Fibroblast of lung (primary cell): Measurements from ENCODE around the gene DEF6. TPM values are rescaled to one million over a fixed set of nuclear protein-coding genes. Genes with fewer than 3 reads are reported as not detected.
A peak's percentile ranks its signal among the peaks of the same experiment; 100 is the strongest.

Source experiments
- DNase-seq, 2 donors: peaks; one replicate each; pipeline versions ENCODE4 v3.0.0 to v3.0.0-alpha.2; 2010; ENCODE audit warnings: low read depth in 2 of 2
- H2AFZ ChIP-seq: 2 replicates; pipeline ENCODE4 v1.5.1; 2012; ENCODE audit warnings: low read length, control low read depth, inconsistent platforms
- H3K27ac ChIP-seq: 2 replicates; pipeline ENCODE4 v1.5.1; 2011; ENCODE audit warnings: low read length, control low read depth; ENCODE audit not compliant: insufficient read depth
- H3K27me3 ChIP-seq: 2 replicates; pipeline ENCODE4 v1.5.1; 2011; ENCODE audit warnings: mild to moderate bottlenecking, low read length; ENCODE audit not compliant: control insufficient read depth, insufficient read depth
- H3K36me3 ChIP-seq: 2 replicates; pipeline ENCODE4 v1.5.1; 2011; ENCODE audit warnings: low read length; ENCODE audit not compliant: control insufficient read depth, insufficient read depth
- H3K4me1 ChIP-seq: 2 replicates; pipeline ENCODE4 v1.5.1; 2011; ENCODE audit warnings: low read length; ENCODE audit not compliant: control insufficient read depth, insufficient read depth; ENCODE audit errors: extremely low read depth
- H3K4me2 ChIP-seq: 2 replicates; pipeline ENCODE4 v1.5.1; 2011; ENCODE audit warnings: low read length, control low read depth; ENCODE audit not compliant: insufficient read depth; ENCODE audit errors: extremely low read depth
- H3K4me3 ChIP-seq, 4 experiments: fragments of 200-600 bp in 1 of 4; sonication (generic) in 1 of 4; replicated peaks in 1 of 4; 2 replicates each; pipeline ENCODE4 v1.5.1; 2011 to 2016; ENCODE audit warnings: low read length in 4 of 4, low read depth in 3 of 4, mild to moderate bottlenecking in 3 of 4, control low read depth in 2 of 4, inconsistent platforms in 1 of 4, mixed read lengths in 1 of 4; ENCODE audit not compliant: insufficient read depth in 1 of 4; ENCODE audit errors: control extremely low read depth in 1 of 4
- H3K79me2 ChIP-seq: 2 replicates; pipeline ENCODE4 v1.5.1; 2012; ENCODE audit warnings: mild to moderate bottlenecking, low read length, inconsistent platforms; ENCODE audit not compliant: control insufficient read depth, insufficient read depth
- H3K9ac ChIP-seq: 2 replicates; pipeline ENCODE4 v1.5.1; 2011; ENCODE audit warnings: mild to moderate bottlenecking, low read length, control low read depth; ENCODE audit not compliant: insufficient read depth
- H3K9me3 ChIP-seq: 2 replicates; pipeline ENCODE4 v1.5.1; 2012; ENCODE audit warnings: low read depth, low read length; ENCODE audit not compliant: control insufficient read depth, insufficient read depth
- H4K20me1 ChIP-seq: 2 replicates; pipeline ENCODE4 v1.5.1; 2011; ENCODE audit warnings: low read length; ENCODE audit not compliant: control insufficient read depth, insufficient read depth; ENCODE audit errors: extremely low read depth
- CTCF ChIP-seq, 2 donors: IDR thresholded peaks in 1 of 2; conservative IDR thresholded peaks in 1 of 2; 1 replicate in 1 of 2; 2 replicates in 1 of 2; pipeline ENCODE4 v1.5.1; 2011 to 2012; ENCODE audit warnings: low read length in 2 of 2, control low read depth in 1 of 2, inconsistent platforms in 1 of 2, low read depth in 1 of 2, mild to moderate bottlenecking in 1 of 2
- EZH2 ChIP-seq: IDR thresholded peaks from 2 replicates; pipeline ENCODE4 v1.5.1; 2012; ENCODE audit warnings: low read length, control low read depth, mild to moderate bottlenecking; ENCODE audit errors: missing control alignments
- polyA plus RNA-seq, 2 donors: library from polyadenylated mRNA; depleted of rRNA in 1 of 2; stranded (reverse) in 1 of 2; unstranded in 1 of 2; fragments of >200 nt; gene quantifications; 2 replicates each; pipeline ENCODE4 v1.2.1, GENCODE V29; 2011 to 2012; ENCODE audit warnings: missing spikeins in 1 of 2
- total RNA-seq: library from RNA; depleted of rRNA; stranded (reverse); fragments of >200 nt; gene quantifications from 2 replicates; pipeline ENCODE4 v1.2.1, GENCODE V29; 2014

Gene DEF6
- total and polyA plus RNA-seq, 2 donors (not counting 1 experiment from before 2014, with no cell fraction given), result 0.12 to 0.33 TPM

- peak in 1 of 2 donors; percentile 84 for DNase-seq
- H3K36me3 ChIP-seq, result no peaks in the 10 kb centered on the region
- TF ChIP-seq EZH2 (no peak), CTCF (conservative IDR thresholded peaks at IDR 0.05 in 1 of 2, IDR thresholded peaks at IDR 0.05 in 1 of 2; ENCODE audit: low read depth in 1 of 2, low read length in 2 of 2) (no peak)
- no peak overlapping the region for H2AFZ ChIP-seq
- no peaks in the 10 kb centered on the region for H4K20me1 ChIP-seq
- H3K9me3 ChIP-seq, result no peaks in the 10 kb centered on the region
- H3K9ac ChIP-seq, result no peak overlapping the region
- no peak overlapping the region for H3K4me2 ChIP-seq
- H3K4me3 ChIP-seq, result no peak overlapping the region
- H3K27ac ChIP-seq, result peak overlapping the region; percentile 53
- no peaks in the 10 kb centered on the region for H3K27me3 ChIP-seq
- peaks cover 45% of the 10 kb centered on the region for H3K79me2 ChIP-seq
- peaks cover 29% of the 10 kb centered on the region for H3K4me1 ChIP-seq
These were observed 70.6 kb downstream of the DEF6 start for GRCh38 chr6:35368038-35368887.

- H3K27ac ChIP-seq, result peak overlapping the region; percentile 92
- no peaks in the 10 kb centered on the region for H3K9me3 ChIP-seq
- no peaks in the 10 kb centered on the region for H3K27me3 ChIP-seq
- peak overlapping the region; percentile 67 for H3K4me2 ChIP-seq
- peak; percentile 93 to 97 for DNase-seq
- H2AFZ ChIP-seq, result no peak overlapping the region
- H3K36me3 ChIP-seq, result no peaks in the 10 kb centered on the region
- peaks cover 29% of the 10 kb centered on the region for H3K4me1 ChIP-seq
- TF ChIP-seq EZH2 (no peak), CTCF (conservative IDR thresholded peaks at IDR 0.05 in 1 of 2, IDR thresholded peaks at IDR 0.05 in 1 of 2; ENCODE audit: low read depth in 1 of 2, low read length in 2 of 2) (no peak)
- no peak overlapping the region for H3K4me3 ChIP-seq
- peak overlapping the region; percentile 43 for H3K9ac ChIP-seq
- H3K79me2 ChIP-seq, result peaks cover 46% of the 10 kb centered on the region
- no peaks in the 10 kb centered on the region for H4K20me1 ChIP-seq
These were observed 72.6 kb downstream of the DEF6 start for GRCh38 chr6:35370124-35370741.

- DNase-seq, result no peak
- Histone ChIP-seq H3K36me3 (no peaks in the 10 kb centered on the region), H3K27ac (peak overlapping the region; percentile 92), H3K79me2 (peaks cover 43% of the 10 kb centered on the region), H4K20me1 (no peaks in the 10 kb centered on the region), H3K9me3 (no peaks in the 10 kb centered on the region), H3K9ac (no peak overlapping the region), H2AFZ (no peak overlapping the region), H3K27me3 (no peaks in the 10 kb centered on the region), H3K4me1 (peaks cover 30% of the 10 kb centered on the region), H3K4me3 (no peak overlapping the region), H3K4me2 (peak overlapping the region; percentile 67)
- TF ChIP-seq CTCF (conservative IDR thresholded peaks at IDR 0.05 in 1 of 2, IDR thresholded peaks at IDR 0.05 in 1 of 2; ENCODE audit: low read depth in 1 of 2, low read length in 2 of 2) (no peak), EZH2 (no peak)
These were observed 73.3 kb downstream of the DEF6 start for GRCh38 chr6:35370785-35371493.
